Activated T-helper 9 cell treated with anti-CD3 and anti-CD28 coated beads, Interleukin-2, amount 50 U/mL, for 16 hours (primary cell): ENCODE measurements around the gene GP1BB.

Experiments used
- DNase-seq: peaks from one replicate; pipeline ENCODE4 v3.0.0-alpha.2; 2020; ENCODE audit warnings: low read depth

Gene GP1BB

DNA sequence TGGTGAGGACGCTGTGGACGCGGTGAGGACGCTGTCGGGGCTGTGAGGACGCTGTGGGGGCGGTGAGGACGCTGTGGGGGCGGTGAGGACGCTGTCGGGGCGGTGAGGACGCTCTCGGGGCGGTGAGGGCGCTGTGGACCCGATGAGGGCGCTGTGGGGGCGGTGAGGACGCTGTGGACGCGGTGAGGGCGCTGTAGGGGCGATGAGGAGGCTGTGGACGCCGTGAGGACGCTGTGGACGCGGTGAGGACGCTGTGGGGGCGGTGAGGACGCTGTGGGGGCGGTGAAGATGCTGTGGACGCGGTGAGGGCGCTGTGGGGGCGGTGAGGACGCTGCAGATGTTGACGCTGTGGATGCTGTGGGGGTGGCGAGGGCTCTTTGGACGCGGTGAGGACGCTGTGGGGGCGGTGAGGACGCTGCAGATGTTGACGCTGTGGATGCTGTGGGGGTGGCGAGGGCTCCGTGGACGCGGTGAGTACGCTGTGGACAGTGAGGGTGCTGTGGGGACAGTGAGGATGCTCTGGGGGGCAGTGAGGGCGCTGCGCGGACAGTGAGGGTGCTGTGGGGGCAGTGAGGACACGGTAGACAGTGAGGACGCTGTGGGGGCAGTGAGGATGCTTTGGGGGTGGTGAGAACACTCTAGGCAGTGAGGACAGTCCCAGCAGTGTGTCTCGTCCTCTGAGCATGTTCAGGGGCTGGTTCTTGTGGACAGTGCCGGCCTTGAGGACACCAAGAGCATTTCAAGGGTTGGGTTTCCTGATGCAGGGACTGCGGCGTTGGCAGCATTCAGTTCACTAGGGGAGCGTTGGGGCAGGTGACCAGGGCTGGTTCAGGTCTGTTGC lies 4.2 kb downstream of the GP1BB start:
- DNase-seq: no peak

DNA sequence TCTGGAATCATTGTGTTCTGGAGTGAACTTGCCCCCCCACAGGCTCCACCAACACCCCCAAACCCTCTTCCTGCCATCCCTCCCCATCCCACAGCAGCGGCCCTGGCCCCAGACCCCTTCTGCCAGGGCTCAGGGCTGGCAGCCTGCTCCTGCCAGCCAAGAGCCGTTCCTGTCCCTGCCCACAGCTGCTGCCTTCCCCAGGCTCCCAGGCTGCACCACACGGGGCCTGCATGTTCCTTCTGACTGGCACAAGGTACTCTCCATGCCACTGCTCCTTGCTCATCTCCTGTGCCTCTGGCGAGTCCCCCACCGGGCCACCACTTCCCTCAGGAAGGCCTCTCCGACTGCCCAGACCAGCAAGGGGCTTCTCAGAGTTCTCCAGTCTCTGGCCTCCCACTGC lies 4.9 kb downstream of the GP1BB start:
- DNase-seq: no peak

DNA sequence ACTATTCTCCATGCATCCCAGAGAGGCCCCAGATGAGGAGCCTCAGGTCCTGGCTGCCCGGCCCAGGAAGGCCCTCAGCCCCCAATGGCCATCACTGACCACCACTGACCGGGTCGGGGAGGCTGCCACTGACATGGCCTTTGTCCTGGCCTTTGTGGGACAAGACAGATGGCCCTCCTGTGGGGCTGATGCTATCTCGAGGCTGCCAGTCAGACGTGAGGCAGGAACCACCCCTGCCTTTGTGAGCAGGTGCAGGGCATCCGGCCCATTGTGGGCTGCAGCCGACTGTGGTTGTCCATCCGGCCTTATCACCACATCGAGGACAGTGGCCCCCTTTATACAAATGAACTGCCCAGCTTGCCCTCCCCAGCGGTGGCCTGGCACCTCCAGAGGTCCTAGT lies 5.5 kb downstream of the GP1BB start:
- no peak for DNase-seq

DNA sequence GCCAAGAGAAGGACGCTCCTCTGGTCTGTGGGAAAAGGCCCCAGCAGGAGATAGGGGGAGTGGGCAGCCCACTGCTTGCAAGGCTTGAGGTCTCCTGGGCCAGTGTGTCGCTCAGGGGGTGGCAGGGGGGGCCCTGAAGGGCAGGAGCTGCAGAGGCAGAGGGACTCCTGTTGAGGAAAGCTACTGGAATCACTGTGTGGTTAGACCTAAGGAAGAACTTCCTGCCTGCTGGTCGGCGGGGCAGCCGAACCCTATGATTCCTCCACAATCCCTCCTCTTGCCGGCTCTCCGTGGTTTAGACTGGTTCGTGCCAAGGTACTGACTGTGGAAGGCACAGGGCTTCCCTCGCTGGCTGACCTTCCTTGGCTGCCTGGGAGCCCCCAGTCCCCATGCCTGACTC lies 6.2 kb downstream of the GP1BB start:
- no peak for DNase-seq

DNA sequence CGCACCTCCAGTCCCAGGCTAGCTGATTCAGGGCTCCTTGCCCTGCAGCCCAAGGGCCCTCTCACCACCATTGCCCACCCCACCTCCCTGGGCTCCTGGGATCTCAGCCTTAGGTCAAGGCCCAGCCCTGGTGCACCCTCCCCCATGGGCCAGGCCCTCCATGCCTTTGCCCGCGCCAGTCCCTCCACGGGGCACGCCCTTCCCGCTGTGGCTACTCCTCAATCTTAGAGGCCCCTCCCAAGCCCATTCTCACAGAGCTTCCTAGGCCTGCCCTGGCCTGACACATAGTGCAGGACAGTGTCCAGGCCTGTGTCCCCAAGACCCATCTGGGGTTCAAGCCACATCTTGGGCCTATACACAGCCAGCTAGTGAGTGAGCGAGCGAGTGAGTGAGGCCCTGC lies 6.9 kb downstream of the GP1BB start:
- no peak for DNase-seq

DNA sequence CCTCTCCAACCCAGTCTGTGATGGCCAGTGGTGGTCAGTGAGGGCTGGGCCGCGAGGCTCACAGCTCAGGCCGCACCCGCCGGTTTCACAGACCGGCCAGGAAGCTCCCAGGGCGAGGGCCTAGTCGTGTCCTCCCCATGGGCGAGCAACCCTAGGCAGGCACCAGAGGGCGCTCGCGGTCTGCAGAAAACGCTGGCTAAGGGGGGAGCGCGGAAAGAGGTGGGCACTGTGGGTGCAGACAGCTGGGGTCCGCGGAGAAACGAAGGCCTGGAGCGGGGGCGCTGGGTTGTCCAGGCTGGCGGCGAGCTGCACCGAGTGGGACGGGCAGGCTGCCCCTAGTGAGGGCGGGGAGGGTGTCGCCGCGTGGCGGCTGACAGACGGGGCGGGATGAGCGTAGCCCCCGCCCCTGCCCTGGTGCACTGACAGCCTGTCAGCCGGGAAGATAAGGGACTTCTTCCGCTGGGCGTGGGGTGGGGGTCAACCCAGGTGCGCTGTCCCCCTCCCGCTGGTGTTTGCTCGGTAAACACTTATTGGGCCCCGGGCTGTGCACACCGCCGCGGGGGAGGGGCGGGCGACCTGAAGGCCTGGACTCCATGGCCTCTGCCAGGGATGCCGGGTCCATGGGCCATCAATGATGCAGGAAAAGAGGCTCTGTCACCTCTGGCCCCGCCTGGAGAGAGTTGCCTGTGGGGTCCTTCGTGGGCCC lies 7.5 kb downstream of the GP1BB start:
- peak; percentile 67 for DNase-seq

DNA sequence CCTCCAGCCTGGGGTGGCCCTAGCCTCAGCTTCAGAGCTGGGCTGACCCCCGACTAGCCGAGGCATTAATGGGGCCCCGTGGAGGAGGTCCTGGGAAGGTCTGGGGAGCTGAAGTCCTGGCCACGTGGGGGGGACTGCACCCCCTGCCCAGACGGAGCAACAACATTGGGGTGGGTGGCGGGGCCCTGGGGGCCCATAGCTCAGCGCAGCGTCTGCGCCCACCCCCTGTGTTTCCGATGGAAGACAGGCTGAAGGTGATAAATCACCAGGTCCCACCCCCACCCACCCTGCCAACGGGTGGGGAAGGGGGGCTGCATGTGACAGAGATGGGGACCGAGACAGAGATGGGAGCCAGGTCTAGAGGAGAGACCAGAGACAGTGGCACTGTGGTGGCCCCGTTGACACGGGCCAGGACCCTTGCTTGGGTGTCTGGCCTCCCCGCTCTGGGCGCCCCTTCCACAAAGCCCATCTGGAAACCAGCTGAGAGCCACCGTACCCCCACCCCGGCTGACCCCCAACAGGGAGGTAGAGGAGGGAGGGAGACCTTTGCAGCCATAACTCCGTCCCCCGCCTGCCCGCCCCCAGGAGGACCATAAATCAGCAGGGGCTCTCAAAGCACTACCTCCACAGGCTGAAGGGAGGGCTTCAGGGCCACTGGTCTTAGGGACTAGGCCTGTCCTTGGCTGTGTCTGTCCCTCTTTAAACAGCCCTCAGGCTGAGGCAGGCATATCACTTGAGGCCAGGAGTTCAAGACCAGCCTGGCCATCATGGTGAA lies 8.2 kb downstream of the GP1BB start:
- no peak for DNase-seq

DNA sequence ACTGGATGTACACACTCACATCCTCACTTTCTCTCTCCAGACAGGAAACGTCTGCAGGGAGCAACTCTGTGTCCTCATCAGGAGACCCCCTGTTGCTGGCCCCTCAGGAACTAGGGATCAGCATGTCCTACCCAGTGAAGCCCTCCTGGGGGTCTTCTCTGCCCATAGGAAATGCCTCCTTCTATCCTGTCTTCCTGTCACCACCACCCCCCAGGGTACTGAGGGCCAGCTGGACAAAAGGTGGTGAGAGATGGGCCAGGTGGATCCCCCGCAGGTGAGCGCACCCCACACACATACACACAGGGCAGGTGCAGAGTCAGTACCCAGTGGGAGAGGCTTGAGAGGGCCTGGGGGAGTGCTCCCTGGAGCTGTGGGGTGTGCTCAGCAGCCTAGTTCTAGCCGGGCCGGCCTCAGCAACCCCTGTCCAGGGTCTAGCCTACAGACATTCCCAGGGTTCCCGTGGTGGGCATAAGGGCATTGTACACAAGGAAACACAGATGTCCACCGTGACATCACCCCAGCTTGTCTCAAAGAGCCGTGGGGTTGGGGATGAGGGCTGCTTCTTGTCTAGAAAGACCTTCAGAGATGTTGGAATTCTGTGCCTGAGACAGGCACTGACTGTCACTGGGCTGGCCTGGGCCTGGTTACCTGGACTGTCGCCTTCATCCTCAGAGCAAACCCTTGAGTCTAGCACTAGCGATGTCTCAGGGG lies 9.2 kb downstream of the GP1BB start:
- DNase-seq: no peak

DNA sequence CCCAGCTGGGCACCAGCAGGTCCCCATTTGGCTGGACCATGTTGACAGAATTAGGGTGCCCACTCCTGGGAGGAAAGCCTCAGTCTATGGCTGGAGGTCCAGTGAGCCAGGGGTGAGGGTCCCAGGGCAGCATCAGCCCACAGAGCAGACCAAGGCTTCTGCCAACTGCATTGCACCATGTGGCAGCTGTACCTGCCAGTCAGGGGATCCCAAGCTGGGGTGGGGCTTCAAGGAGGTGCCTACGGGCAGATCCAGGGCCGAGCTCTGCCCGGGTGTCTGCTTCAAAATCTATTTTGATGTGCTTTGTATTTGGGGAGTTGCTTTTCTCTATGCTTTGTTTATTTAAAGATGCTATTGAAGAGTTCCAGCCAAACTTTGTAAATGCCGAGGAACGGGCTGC lies 10.4 kb downstream of the GP1BB start:
- DNase-seq: no peak

DNA sequence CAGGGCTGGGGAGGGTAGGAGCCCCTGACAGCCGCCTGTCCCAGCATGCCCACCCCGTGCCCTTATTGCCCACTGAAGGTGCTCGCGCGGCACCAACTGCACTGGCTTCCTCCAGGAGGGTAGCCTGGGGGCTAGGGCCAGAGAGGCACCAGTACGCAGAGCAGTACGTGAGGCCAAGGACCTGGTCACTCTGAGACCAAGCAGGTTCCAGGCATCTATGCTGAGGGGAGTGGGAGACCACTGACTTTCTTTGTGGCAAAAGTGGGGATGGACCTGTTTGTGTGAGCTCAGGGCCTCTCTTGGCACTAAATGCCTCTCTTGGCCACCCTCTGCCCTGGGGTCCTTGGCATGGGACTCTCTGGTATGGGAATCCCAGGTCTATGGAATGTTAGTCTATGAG lies 10.8 kb downstream of the GP1BB start:
- no peak for DNase-seq

DNA sequence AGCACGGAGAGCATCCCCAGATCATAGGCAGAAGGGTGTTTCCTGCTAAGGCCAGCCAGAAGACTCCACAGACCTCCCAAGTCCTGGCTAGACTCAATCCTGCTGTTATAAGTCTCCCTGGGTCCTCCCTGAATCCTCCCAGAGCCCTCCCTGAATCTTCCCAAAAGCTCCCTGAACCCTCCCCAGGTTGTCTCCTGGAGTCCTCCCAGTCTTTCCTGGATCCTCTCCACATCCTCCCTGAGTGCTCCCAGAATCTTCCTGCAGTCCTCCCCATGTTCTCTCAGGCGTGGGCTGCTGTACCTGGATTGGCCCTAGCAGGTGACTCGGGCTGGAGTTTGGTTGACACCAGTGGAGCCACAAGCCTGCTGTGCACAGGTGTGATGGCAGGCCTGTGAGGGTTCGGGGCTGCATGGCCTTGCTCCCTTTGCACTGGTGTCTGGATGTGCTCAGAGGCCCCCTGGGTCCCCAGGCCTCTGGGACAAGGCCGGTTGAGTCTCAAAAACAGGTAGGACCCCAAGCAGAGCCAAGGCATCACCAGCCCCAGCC lies 11.6 kb downstream of the GP1BB start:
- no peak for DNase-seq

DNA sequence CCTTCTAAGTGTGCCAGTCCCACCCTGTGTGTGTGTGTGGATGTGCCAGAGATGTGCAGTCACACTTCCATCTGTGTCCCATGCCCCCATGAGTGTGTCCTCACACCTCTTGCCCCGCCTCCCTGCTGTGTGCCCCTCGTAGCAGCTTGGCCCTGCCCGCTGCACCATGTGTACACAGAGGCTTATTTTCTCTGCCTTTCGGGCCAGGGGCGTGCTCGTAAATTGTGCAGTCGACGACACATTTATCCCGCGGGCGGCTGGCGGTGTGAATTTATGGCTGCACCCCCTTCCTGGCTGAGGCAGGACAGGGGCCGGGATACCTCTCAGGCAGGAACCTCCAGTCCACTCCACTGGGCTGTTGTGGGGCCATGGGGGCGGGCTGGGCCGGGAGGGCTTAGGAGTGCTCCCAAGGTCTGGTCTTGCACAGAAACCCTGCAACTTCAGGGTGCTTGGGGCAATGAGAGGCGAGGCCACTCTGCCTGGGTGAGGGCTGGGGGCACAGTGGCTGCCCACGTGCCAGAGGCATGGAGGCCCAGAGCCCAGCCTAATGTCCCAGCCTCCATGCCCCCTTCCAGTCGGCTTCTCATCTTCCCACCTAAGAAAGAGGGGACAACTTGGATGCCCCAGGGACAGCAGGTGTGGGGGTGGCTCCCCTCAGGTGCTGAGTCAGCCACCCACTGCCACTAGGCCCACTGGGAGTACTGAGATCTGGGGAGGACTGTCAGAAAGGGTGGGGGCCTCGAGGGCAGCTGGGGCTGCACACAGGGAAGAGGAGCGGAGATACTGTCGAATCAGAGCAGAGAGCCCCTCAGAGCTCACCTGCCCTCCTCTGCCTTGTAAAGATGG lies 12.5 kb downstream of the GP1BB start:
- no peak for DNase-seq

DNA sequence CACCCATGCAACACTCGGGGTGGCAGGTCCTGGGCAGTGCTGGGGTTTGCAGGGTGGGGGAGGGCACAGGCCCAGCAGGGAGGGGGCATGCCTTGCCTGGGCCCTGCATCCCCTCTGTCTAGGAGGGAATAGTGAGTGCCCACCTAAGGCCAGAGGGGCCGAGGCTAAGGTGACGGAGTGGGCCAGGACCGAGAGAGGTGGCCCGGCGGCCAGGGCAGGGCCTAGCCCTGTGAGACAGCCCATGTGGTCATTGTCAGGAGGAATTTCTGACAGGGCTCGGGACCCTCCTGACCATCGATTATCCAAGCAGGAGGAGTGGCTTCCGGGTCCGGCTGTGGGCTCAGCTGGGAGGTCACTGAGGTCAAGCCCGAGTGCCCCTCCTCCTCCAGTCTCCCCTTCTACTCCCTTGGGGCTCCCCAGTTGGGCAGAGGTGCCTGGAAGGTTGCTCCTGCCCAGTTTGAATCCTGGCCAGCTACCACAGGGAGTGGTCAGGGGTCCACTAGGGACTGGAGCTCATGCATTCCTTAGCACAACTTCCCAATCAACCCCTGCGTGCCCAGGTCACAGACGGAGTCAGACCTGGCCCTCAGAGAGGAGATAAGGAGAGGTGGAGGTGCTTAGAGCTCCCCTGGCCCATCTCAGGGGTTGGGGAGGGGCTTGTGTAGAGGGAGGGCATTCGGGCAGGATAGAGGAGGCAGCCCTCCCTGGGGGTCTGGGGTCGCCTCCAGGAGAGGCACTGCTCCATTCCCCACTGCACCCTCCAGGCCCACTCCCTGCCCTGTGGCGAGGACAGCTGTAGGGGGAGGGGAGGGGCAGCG lies 14.7 kb downstream of the GP1BB start:
- no peak for DNase-seq

DNA sequence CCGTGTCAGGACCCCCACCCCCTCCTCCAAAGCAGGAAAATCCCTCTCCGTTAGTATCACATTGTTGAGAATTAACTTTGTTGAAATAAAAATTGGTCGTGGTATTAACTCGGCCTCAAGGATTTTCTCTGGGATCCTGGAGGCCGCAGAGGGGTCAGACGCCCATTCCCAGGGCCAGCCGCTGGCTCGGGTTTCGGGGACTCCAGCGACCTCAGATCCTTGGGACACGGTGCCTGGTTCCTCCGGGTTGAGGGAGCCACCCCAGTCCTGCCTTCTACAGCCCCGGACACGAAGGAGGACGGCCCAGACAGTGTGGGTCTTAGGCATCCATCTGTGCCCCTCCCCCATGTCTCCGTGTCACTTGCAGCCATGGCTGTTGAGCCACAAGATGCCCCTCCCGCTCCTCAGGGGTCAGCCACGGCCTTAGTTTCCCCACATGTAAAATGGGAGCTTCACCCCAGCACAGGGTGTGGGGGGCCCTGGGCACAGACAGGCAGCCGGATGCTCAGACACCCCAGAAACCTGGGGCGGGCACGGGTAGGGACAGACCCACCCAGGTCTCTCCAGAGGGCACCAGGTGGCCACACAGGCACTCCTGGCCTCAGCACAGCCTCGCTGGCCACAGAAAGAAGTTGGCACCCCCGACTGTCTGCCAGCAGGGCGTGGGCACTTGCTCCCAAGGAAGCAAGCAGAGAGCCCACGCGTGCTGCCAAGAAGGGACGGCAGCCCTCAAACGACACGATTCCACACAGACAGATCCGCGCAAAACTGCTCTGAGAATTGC lies 15.5 kb downstream of the GP1BB start:
- DNase-seq: no peak

DNA sequence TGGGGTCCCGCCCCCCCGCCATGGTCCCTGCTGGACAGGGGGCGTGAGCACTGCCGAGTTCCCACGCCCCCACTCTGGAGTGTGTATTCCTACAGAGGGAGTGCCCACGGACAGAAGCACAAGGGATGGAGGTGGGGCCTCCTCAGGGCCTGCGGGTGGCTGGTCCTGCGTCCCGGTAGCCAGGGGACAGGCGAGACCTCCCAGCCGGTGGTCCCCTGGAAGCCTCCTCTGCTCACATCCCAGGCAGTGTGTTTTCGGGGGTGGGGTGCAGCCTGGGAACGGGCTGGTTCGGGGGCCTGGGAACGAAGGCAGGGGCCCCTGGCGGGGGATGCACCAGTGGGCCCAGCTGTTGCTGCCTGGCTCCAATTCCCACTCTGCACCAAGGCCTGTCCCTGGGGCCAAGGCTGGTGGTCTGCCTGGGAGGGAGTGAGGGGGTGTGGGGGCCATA lies 16.1 kb downstream of the GP1BB start:
- DNase-seq: no peak

DNA sequence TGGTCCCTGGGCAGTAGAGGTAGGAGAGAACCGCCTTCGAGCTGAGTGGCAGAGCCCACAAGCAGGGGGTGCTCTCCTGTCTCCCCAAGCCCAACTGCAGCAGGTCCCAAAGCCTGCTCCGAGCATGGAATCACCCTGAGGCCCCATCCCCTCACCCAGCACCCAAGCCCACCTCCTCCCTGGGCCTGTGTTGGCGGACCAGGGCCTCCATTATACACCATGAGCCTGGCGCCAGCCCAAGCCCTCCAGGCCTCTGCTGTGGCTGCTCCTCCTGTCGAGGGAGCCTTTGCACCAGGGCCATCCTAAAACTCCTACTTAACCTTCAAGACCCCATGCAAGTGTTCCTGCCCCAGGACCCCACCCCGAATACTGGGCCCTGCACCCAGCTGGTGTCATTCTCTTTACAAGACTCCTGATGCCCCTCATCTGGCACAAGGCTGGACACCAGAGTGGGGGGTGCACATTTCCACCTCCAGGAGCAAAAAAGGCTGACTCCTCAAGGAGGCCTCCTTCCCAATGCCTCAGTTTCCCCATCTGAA lies 16.6 kb downstream of the GP1BB start:
- DNase-seq: no peak

DNA sequence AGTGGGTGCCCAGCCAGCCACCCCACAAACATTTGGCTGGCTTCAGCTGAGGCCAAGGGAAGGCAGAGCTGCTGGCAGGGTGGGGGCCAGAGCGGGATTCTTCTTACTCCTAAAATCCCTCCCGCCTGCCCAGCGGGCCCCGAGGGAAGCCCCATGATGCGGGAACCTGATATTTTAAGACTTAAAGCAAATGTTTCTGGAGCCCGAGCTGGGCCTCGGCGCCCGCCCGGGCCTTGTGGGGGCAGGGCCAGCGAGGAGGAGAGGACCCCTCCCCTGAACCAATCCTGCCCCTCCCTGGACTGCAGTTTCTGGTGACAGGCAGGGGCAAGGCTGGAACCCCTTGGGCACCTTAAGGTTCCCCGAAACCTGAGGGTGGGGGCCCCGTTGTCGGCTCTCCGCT lies 17.2 kb downstream of the GP1BB start:
- no peak for DNase-seq

DNA sequence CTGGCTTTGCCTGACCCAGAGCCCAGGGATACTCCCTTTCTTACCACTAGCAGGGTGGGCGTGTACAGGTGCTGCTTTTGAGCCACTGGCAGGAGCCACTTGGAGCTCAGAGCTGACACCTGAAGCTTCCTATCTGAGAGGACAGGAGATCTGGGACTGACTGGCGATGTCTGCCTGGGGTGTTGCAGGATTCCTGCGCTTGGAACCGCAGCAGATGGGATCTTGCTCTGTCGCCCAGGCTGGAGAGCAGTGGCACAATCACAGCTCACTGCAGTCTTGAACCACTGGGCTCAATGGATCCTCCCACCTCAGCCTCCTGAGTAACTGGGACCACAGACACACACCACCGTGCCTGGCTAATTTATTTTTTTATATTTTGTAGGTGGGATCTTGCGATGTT lies 17.7 kb downstream of the GP1BB start:
- DNase-seq: no peak
